Thyroid gland (tissue), 4 donors: ENCODE results near the gene ADAM12.

Source experiments
- CTCF ChIP-seq, 6 experiments: fragments of 200-600 bp in 3 of 6; fragments of 450-650 bp in 3 of 6; sonication (generic) in 3 of 6; IDR thresholded peaks; one replicate each; pipeline ENCODE4 v1.5.1; 2016 to 2019; ENCODE audit warnings: antibody characterized with exemption in 6 of 6, mild to moderate bottlenecking in 2 of 6, inconsistent platforms in 1 of 6, moderate library complexity in 1 of 6
- POLR2A ChIP-seq, 2 donors: fragments of 450-650 bp; IDR thresholded peaks; one replicate each; pipeline ENCODE4 v1.6.1; 2017; ENCODE audit warnings: antibody characterized with exemption in 2 of 2, mild to moderate bottlenecking in 2 of 2, moderate library complexity in 1 of 2

GRCh38 chr10:126397640-126398382 is 9.5 kb upstream of the ADAM12 start:
- TF ChIP-seq CTCF (IDR thresholded peaks at IDR 0.05), result no peak
- TF ChIP-seq POLR2A (IDR thresholded peaks at IDR 0.05), result no peak
